ENCODE measurements around the gene ZIM2.

DNA sequence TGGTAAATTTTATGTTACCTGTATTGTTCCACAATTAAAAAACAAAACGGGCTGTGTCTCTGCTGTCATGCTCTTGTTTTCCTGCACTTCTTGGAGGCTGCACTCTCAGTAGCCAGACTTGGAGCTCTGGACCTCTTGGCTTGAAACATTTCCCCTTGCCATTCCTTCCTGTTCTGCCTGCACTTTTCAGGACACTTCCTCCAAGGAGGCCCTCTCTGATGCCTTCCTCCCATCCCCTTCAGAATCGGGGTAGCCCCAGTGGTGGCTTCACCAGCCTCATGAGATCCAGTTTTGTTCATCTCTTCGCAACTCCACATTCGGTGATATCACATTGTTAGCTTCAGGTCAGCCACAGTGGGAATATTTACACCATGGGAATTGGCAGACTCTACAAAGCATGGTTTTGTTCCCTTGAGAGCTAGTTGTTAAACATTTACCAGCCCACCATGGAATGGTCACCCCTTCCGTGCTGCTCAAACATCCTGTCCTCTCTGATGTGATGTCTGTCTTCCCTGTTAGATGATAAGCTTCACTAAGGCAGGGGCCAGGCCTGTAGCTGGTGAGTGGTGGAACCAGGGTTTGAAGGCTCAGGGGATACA lies 40.2 kb upstream of the ZIM2 start:
- TF ChIP-seq, protein P1, sequence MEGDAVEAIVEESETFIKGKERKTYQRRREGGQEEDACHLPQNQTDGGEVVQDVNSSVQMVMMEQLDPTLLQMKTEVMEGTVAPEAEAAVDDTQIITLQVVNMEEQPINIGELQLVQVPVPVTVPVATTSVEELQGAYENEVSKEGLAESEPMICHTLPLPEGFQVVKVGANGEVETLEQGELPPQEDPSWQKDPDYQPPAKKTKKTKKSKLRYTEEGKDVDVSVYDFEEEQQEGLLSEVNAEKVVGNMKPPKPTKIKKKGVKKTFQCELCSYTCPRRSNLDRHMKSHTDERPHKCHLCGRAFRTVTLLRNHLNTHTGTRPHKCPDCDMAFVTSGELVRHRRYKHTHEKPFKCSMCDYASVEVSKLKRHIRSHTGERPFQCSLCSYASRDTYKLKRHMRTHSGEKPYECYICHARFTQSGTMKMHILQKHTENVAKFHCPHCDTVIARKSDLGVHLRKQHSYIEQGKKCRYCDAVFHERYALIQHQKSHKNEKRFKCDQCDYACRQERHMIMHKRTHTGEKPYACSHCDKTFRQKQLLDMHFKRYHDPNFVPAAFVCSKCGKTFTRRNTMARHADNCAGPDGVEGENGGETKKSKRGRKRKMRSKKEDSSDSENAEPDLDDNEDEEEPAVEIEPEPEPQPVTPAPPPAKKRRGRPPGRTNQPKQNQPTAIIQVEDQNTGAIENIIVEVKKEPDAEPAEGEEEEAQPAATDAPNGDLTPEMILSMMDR (conservative IDR thresholded peaks at IDR 0.05; ENCODE audit: low read depth, low read length), result no peak
- TF ChIP-seq POLR2A (IDR thresholded peaks at IDR 0.05; ENCODE audit: low read depth, low read length) (no peak), RAD21 (IDR thresholded peaks at IDR 0.05; ENCODE audit: low read length) (no peak), SMC3 (IDR thresholded peaks at IDR 0.05; ENCODE audit: low read depth, low read length) (no peak), FOS (IDR thresholded peaks at IDR 0.05; ENCODE audit: low read depth, low read length) (no peak), MXI1 (IDR thresholded peaks at IDR 0.05; ENCODE audit: borderline replicate concordance, low read depth, low read length) (no peak), CEBPB (IDR thresholded peaks at IDR 0.05; ENCODE audit: low read depth, low read length) (no peak)
- TF ChIP-seq, protein P2, sequence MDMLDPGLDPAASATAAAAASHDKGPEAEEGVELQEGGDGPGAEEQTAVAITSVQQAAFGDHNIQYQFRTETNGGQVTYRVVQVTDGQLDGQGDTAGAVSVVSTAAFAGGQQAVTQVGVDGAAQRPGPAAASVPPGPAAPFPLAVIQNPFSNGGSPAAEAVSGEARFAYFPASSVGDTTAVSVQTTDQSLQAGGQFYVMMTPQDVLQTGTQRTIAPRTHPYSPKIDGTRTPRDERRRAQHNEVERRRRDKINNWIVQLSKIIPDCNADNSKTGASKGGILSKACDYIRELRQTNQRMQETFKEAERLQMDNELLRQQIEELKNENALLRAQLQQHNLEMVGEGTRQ (IDR thresholded peaks at IDR 0.05; ENCODE audit: low read depth, low read length), result no peak
- TF ChIP-seq, protein P3, sequence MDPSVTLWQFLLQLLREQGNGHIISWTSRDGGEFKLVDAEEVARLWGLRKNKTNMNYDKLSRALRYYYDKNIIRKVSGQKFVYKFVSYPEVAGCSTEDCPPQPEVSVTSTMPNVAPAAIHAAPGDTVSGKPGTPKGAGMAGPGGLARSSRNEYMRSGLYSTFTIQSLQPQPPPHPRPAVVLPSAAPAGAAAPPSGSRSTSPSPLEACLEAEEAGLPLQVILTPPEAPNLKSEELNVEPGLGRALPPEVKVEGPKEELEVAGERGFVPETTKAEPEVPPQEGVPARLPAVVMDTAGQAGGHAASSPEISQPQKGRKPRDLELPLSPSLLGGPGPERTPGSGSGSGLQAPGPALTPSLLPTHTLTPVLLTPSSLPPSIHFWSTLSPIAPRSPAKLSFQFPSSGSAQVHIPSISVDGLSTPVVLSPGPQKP (IDR thresholded peaks at IDR 0.05; ENCODE audit: borderline replicate concordance, low read depth, low read length), result no peak

All from IMR-90 (cell line).